Measurements from ENCODE around the gene PSMA4. TPM values are rescaled to one million over a fixed set of nuclear protein-coding genes. Genes with fewer than 3 reads are reported as not detected.

The PSMA4 gene
- total RNA-seq = 209 and 214 TPM in 2 replicates

DNA sequence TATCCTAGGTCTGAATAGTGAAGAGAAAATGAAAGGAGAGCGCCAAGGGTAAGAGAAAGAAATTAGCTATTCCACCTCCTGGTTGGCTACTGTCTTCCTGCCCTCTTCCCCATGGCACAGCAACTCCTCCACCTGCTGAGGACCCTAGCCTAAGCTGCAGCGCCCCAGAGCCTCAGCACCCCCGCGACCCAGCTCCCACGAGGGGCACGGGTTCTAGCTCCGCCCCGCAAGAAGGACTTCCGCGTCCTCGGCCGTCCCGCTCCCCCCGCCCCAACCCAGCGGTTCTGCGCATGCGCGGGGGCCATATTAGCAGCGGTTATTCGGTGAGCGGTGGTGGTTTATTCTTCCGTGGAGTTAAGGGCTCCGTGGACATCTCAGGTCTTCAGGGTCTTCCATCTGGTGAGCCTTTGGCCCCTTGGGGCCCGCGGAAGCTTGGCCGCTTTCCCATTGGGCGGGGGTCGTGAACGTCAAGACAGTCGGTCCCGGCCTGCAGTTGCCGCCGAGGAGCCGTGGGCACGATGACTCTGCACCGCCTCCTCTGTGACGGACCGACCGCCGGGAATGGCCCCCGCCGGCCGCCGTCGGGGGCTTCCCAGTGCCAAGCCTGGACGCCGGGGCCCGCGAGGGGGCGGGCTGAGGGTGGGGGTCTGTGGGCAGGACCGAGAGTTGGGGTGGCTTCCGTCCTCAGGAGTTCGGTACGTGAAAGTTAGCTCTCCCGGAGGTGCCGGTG is at the start of gene PSMA4:
Gene PSMA4 (plus strand): TSS at position 304 of the 730 bp plus-strand sequence. CDS start 1,484 bp downstream, outside the sequence.
- Histone ChIP-seq H3K36me3 (ENCODE audit: insufficient read depth, low read length) (peaks cover 28% of the 10 kb centered on the region), H3K27me3 (ENCODE audit: insufficient read depth, low read length) (no peaks in the 10 kb centered on the region), H3K79me2 (ENCODE audit: insufficient read depth, low read length) (peaks cover 36% of the 10 kb centered on the region), H2AFZ (ENCODE audit: low read length) (peak within 1 kb of the TSS; percentile 100), H4K20me1 (ENCODE audit: insufficient read depth, low read length) (peaks cover 9% of the 10 kb centered on the region), H3K27ac (ENCODE audit: low read depth, low read length) (peak within 1 kb of the TSS; percentile 95), H3K4me1 (ENCODE audit: insufficient read depth, low read length) (peaks cover 11% of the 10 kb centered on the region), H3K4me3 (ENCODE audit: insufficient read depth, low read length) (peak within 1 kb of the TSS; percentile 98), H3K4me2 (ENCODE audit: insufficient read depth, low read length) (peak within 1 kb of the TSS; percentile 96), H3K9me3 (ENCODE audit: low read depth, low read length) (no peaks in the 10 kb centered on the region)
- peak; percentile 95 for DNase-seq (ENCODE audit: insufficient read length, low spot score, missing footprints)
- TF ChIP-seq, protein P1, sequence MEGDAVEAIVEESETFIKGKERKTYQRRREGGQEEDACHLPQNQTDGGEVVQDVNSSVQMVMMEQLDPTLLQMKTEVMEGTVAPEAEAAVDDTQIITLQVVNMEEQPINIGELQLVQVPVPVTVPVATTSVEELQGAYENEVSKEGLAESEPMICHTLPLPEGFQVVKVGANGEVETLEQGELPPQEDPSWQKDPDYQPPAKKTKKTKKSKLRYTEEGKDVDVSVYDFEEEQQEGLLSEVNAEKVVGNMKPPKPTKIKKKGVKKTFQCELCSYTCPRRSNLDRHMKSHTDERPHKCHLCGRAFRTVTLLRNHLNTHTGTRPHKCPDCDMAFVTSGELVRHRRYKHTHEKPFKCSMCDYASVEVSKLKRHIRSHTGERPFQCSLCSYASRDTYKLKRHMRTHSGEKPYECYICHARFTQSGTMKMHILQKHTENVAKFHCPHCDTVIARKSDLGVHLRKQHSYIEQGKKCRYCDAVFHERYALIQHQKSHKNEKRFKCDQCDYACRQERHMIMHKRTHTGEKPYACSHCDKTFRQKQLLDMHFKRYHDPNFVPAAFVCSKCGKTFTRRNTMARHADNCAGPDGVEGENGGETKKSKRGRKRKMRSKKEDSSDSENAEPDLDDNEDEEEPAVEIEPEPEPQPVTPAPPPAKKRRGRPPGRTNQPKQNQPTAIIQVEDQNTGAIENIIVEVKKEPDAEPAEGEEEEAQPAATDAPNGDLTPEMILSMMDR (IDR thresholded peaks at IDR 0.05; ENCODE audit: extremely low read depth, low read depth, low read length) = no peak

DNA sequence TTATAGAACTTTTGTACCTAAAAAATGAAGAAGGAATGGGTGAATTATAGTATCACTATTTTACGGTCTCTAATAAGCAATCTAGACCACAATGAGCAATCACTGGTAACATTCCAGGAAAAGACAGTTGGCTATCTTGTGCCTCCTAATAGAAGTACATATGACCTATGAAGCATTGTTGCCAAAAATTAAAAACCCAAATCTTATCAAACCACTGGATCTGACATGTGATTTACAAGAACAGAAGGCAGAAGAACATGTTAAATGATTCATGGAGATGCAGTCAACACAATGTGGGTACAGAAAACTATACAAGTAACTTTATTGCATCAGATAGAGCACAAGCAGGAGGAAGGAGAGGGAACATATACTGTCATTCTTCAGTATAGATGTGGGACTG is 47.4 kb upstream of the PSMA4 start:
- H3K4me2 ChIP-seq (ENCODE audit: insufficient read depth, low read length) = no peak overlapping the region
- H3K79me2 ChIP-seq (ENCODE audit: insufficient read depth, low read length) = no peaks in the 10 kb centered on the region
- H3K4me1 ChIP-seq (ENCODE audit: insufficient read depth, low read length) = no peaks in the 10 kb centered on the region
- no peak overlapping the region for H3K4me3 ChIP-seq (ENCODE audit: insufficient read depth, low read length)
- H3K36me3 ChIP-seq (ENCODE audit: insufficient read depth, low read length) = peaks cover 82% of the 10 kb centered on the region
- TF ChIP-seq, protein P1 (IDR thresholded peaks at IDR 0.05; ENCODE audit: extremely low read depth, low read depth, low read length) = no peak
- no peak for DNase-seq (ENCODE audit: insufficient read length, low spot score, missing footprints)
- H3K27ac ChIP-seq (ENCODE audit: low read depth, low read length) = no peak overlapping the region
- no peak overlapping the region for H2AFZ ChIP-seq (ENCODE audit: low read length)
- H3K9me3 ChIP-seq (ENCODE audit: low read depth, low read length) = no peaks in the 10 kb centered on the region
- no peaks in the 10 kb centered on the region for H4K20me1 ChIP-seq (ENCODE audit: insufficient read depth, low read length)
- H3K27me3 ChIP-seq (ENCODE audit: insufficient read depth, low read length) = no peaks in the 10 kb centered on the region

DNA sequence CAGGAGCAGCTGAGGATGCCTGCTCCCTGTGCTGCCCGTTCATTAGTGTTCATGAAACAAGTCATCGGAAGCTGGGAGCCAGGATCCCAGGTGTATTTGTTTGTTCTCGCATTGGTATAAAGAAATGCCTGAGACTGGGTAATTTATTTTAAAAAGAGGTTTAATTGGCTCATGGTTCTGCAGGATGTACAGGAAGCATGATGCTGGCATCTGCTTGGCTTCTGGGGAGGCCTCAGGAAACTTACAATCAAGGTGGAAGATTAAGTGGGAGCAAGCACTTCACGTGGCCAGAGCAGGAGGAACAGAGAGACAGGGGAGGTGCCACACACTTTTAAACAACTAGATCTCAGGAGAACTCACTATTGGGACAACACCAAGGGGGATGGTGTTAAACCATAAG is 38.4 kb upstream of the PSMA4 start:
- Histone ChIP-seq H4K20me1 (ENCODE audit: insufficient read depth, low read length) (no peaks in the 10 kb centered on the region), H3K4me2 (ENCODE audit: insufficient read depth, low read length) (no peak overlapping the region), H3K27me3 (ENCODE audit: insufficient read depth, low read length) (no peaks in the 10 kb centered on the region), H2AFZ (ENCODE audit: low read length) (no peak overlapping the region), H3K9me3 (ENCODE audit: low read depth, low read length) (no peaks in the 10 kb centered on the region), H3K4me3 (ENCODE audit: insufficient read depth, low read length) (no peak overlapping the region), H3K27ac (ENCODE audit: low read depth, low read length) (no peak overlapping the region), H3K79me2 (ENCODE audit: insufficient read depth, low read length) (no peaks in the 10 kb centered on the region), H3K4me1 (ENCODE audit: insufficient read depth, low read length) (peaks cover 2% of the 10 kb centered on the region), H3K36me3 (ENCODE audit: insufficient read depth, low read length) (peaks cover 38% of the 10 kb centered on the region)
- TF ChIP-seq, protein P1 (IDR thresholded peaks at IDR 0.05; ENCODE audit: extremely low read depth, low read depth, low read length) = no peak
- no peak for DNase-seq (ENCODE audit: insufficient read length, low spot score, missing footprints)

DNA sequence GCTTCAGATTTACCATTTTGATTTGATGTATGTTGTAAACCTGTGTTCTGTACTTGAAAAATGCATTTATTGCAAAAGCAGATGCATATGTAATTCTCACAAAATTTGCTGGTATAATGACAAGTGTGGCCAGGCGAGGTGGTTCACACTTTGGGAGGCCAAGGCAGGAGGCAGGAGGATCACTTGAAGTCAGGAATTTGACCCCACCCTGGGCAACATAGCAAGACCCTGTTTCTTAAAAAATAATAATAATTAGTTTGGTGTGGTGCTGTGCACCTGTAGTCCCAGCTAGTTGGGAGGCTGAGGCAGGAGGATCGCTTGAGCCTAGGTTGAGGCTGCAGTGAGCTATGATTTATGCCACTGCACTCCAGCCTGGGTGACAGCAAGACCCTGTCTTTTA is 37.6 kb upstream of the PSMA4 start:
- no peaks in the 10 kb centered on the region for H3K79me2 ChIP-seq (ENCODE audit: insufficient read depth, low read length)
- no peak for DNase-seq (ENCODE audit: insufficient read length, low spot score, missing footprints)
- TF ChIP-seq, protein P1 (IDR thresholded peaks at IDR 0.05; ENCODE audit: extremely low read depth, low read depth, low read length) = no peak
- H3K4me2 ChIP-seq (ENCODE audit: insufficient read depth, low read length) = no peak overlapping the region
- no peak overlapping the region for H3K4me3 ChIP-seq (ENCODE audit: insufficient read depth, low read length)
- peaks cover 3% of the 10 kb centered on the region for H3K4me1 ChIP-seq (ENCODE audit: insufficient read depth, low read length)
- H4K20me1 ChIP-seq (ENCODE audit: insufficient read depth, low read length) = no peaks in the 10 kb centered on the region
- no peak overlapping the region for H2AFZ ChIP-seq (ENCODE audit: low read length)
- no peaks in the 10 kb centered on the region for H3K27me3 ChIP-seq (ENCODE audit: insufficient read depth, low read length)
- peaks cover 31% of the 10 kb centered on the region for H3K36me3 ChIP-seq (ENCODE audit: insufficient read depth, low read length)
- no peaks in the 10 kb centered on the region for H3K9me3 ChIP-seq (ENCODE audit: low read depth, low read length)
- H3K27ac ChIP-seq (ENCODE audit: low read depth, low read length) = no peak overlapping the region

Data from osteoblast (primary cell).